HG02623 (cell line): ENCODE results near the gene BAZ1A.
"Not testable (repeated sequence)": the region's sequence is repeated elsewhere in the genome, so short reads cannot be mapped to it uniquely, and the experiment has no call there.

Experiments used
- ATAC-seq: cut with Tn5 transposase; IDR thresholded peaks from one replicate; pipeline ENCODE4 v1.9.1; 2021; ENCODE audit warnings: moderate library complexity; ENCODE audit not compliant: unreplicated experiment

The BAZ1A gene

GRCh38 chr14:34857689-34858449, 17.3 kb downstream of the BAZ1A start:
- ATAC-seq: no peak

GRCh38 chr14:34853041-34853440, 22.1 kb downstream of the BAZ1A start:
- ATAC-seq: no peak

GRCh38 chr14:34851395-34851794, 23.8 kb downstream of the BAZ1A start:
- ATAC-seq: no peak

- ATAC-seq: no peak
Observed at GRCh38 chr14:34845869-34846268, 29.3 kb downstream of the BAZ1A start.

- ATAC-seq: no peak
Observed at GRCh38 chr14:34843011-34843554, 32.1 kb downstream of the BAZ1A start.

GRCh38 chr14:34837801-34838322, 37.3 kb downstream of the BAZ1A start:
- ATAC-seq: no peak

- no peak for ATAC-seq
Observed at GRCh38 chr14:34835312-34835711, 39.8 kb downstream of the BAZ1A start.

GRCh38 chr14:34833549-34834523, 41.3 kb downstream of the BAZ1A start:
- no peak for ATAC-seq

- no peak for ATAC-seq
Observed at GRCh38 chr14:34826661-34827060, 48.5 kb downstream of the BAZ1A start.

- no peak for ATAC-seq
Observed at GRCh38 chr14:34824826-34825225, 50.3 kb downstream of the BAZ1A start.

GRCh38 chr14:34824256-34824655, 50.9 kb downstream of the BAZ1A start:
- no peak for ATAC-seq

GRCh38 chr14:34817768-34818167, 57.4 kb downstream of the BAZ1A start:
- no peak for ATAC-seq

- ATAC-seq: no peak
Observed at GRCh38 chr14:34810028-34810427, 65.1 kb downstream of the BAZ1A start.

- ATAC-seq: no peak
Observed at GRCh38 chr14:34806257-34806656, 68.9 kb downstream of the BAZ1A start.

- no peak for ATAC-seq
Observed at GRCh38 chr14:34804933-34805332, 70.2 kb downstream of the BAZ1A start.

- not testable (repeated sequence) for ATAC-seq
Observed at GRCh38 chr14:34798861-34799260, 76.3 kb downstream of the BAZ1A start.

GRCh38 chr14:34797747-34798583, 77.2 kb downstream of the BAZ1A start:
- ATAC-seq: no peak

- ATAC-seq: no peak
Observed at GRCh38 chr14:34796902-34797301, 78.3 kb downstream of the BAZ1A start.

GRCh38 chr14:34794941-34795340, 80.2 kb downstream of the BAZ1A start:
- no peak for ATAC-seq

- no peak for ATAC-seq
Observed at GRCh38 chr14:34794217-34794616, 80.9 kb downstream of the BAZ1A start.
